Activated naive CD8-positive, alpha-beta T cell treated with anti-CD3 and anti-CD28 coated beads, Interleukin-2, amount 50 U/mL, for 24 hours (primary cell): ENCODE data around the gene SH2D3A.

Experiments used
- ATAC-seq: fragments of 150-1000 bp; cut with Tn5 transposase; one replicate; pipeline ENCODE4 v1.10.0; 2021
- DNase-seq: peaks from one replicate; pipeline ENCODE4 v3.0.0; 2021
- H3K27ac Mint-ChIP-seq: one replicate; pipeline ENCODE4 v1.8.0; 2021; ENCODE audit warnings: mild to moderate bottlenecking, mixed read lengths
- H3K27me3 Mint-ChIP-seq: one replicate; pipeline ENCODE4 v1.8.0; 2021; ENCODE audit warnings: mixed read lengths
- H3K36me3 Mint-ChIP-seq: one replicate; pipeline ENCODE4 v1.8.0; 2021; ENCODE audit warnings: low read depth, mixed read lengths
- H3K4me1 Mint-ChIP-seq: one replicate; pipeline ENCODE4 v1.8.0; 2021; ENCODE audit warnings: mixed read lengths
- H3K4me3 Mint-ChIP-seq: one replicate; pipeline ENCODE4 v1.8.0; 2021; ENCODE audit warnings: mild to moderate bottlenecking, moderate library complexity, mixed read lengths
- H3K9me3 Mint-ChIP-seq: one replicate; pipeline ENCODE4 v1.8.0; 2021; ENCODE audit warnings: mixed read lengths

SH2D3A gene

DNA sequence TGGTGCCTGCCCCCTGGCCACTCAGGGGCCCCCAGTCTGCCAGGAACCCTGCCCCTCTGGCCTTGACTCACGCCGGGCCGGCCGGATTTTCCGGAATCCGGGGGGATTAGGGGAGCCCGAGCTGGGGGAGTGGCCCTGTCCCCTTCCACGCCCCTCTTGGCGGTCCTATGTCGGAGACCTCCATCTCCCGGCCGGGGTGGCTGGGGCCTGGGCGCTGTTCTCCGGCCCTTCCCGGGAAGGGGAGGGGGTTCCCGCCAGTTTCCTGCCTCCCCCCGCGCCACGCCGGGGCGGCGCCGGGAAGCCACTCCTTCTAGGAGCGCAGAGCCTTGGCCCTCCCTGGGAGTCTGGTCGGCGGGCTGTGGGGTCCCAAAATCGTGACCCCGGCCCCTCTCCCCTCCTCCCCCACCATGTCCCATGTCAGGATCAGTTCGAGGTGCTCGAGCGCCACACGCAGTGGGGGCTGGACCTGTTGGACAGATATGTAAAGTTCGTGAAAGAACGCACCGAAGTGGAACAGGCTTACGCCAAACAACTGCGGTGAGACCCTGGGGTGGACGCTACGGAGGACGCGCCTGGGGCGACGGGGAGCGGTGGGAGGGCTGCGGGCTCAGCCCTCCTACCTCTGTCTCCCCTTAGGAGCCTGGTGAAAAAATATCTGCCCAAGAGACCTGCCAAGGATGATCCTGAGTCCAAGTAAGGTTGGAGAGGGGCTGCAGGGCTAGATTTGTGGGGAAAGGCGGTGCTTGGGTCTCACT, 26.5 kb downstream of the SH2D3A start:
- Mint-ChIP-seq H3K9me3 (no peaks in the 10 kb centered on the region), H3K4me1 (peaks cover 42% of the 10 kb centered on the region), H3K27me3 (no peaks in the 10 kb centered on the region), H3K27ac (peak overlapping the region; percentile 46), H3K36me3 (peaks cover 38% of the 10 kb centered on the region), H3K4me3 (peak overlapping the region; percentile 91)
- ATAC-seq, result no peak
- peak; percentile 41 for DNase-seq

DNA sequence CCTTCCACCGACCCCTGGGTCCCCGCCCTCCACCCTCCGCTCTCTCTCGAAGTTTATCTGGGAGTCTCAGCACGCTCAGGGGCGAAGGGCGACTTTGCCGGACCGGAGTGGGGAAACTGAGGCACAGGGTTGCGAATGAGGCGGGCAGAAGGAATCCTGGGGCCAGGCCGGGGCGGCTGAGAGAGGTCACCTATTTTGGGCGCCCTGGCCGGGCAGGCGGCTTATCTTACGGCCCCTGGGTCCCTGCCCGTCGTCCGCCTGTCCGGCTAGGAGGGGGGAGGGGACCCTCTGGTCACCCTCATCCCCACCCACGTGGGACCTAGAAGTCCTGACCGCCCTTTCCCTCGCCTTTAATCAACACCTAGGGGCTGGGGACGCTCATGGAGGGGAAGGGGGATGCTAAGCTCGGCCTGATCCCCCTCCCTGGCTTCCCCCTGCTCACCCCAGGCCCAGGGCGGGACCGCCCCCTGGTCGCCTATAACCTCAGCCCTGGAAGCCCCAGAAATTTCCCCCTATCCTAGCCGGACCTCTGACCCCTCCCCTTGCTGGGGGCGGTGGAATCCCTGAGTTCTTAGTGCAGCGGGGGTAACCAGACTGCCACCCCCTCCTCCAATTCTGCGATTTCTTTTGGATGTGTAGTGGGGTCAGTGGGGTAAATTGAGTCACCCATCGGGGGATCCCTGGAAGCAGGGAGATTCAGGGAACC, 27.2 kb downstream of the SH2D3A start:
- Mint-ChIP-seq H3K9me3 (no peaks in the 10 kb centered on the region), H3K36me3 (peaks cover 33% of the 10 kb centered on the region), H3K27ac (no peak overlapping the region), H3K27me3 (no peaks in the 10 kb centered on the region), H3K4me1 (peaks cover 48% of the 10 kb centered on the region), H3K4me3 (peak overlapping the region; percentile 91)
- ATAC-seq (no peak), DNase-seq (peak; percentile 58)

DNA sequence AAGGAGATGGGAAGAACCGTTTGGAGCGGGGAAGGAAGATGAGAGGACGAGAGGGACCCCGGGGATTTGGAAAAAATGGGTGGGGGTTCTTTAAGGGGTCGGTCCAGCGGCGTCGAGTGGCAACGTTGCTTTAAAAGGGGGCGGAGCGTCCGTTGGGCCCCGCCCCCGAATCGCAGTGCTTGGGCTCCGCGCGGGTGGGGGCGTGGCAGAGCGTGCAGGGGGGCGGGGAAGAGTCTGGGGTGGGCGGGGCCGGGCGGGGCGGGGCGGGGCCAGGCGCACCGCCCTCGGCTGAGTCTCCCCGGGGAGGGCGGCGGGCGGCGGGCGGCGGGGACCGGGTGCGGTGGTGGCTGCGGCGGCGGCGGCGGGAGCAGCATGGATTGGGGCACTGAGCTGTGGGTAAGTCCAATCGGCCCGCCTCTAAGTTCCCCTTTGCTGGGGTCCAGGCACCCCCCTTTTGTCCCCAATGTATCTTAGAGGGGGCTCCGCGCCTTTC, 27.8 kb downstream of the SH2D3A start, which contains the start of gene TRIP10:
TSS of gene TRIP10 (plus strand) at position 291 of the 493 bp plus-strand sequence. CDS start at position 373, 82 bp downstream.
- Mint-ChIP-seq H3K27ac (peak within 1 kb of the TSS; percentile 92), H3K36me3 (peaks cover 32% of the 10 kb centered on the region), H3K4me3 (peak within 1 kb of the TSS; percentile 91), H3K27me3 (no peaks in the 10 kb centered on the region), H3K9me3 (no peaks in the 10 kb centered on the region), H3K4me1 (peaks cover 48% of the 10 kb centered on the region)
- DNase-seq (peak; percentile 84), ATAC-seq (no peak)

DNA sequence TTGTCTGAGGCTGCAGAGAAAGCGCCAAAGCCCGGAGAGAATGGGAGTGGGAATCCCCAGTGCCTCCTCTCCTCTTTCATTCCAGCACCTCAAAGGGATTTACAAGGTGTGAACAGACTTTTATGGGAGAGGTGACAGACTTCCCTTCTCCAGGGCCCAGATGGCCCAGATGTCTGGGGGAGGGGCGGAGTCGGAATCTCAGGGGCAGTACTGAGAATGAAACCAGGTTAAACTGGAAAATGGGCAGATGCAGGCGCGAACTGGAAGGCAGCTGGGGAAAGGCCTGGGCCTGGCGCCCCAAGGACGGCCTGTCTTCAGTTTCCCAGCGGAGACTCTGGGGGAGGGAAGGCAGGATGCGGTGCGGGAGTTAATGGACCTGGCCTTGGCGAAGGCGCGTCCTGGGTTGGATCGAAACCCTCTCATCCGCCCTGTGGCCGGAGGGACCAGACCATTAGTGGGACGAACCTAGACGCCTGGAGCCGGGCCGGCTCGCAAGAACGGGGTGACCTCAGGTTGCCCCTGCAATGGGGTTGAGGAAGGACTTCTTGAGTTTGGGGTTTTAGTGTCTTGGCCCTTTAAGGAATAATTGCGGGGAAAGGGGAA, 28.3 kb downstream of the SH2D3A start:
- Mint-ChIP-seq H3K27me3 (no peaks in the 10 kb centered on the region), H3K9me3 (no peaks in the 10 kb centered on the region), H3K36me3 (peaks cover 27% of the 10 kb centered on the region), H3K27ac (peak overlapping the region; percentile 92), H3K4me1 (peaks cover 48% of the 10 kb centered on the region), H3K4me3 (peak overlapping the region; percentile 91)
- DNase-seq (peak; percentile 38), ATAC-seq (no peak)

DNA sequence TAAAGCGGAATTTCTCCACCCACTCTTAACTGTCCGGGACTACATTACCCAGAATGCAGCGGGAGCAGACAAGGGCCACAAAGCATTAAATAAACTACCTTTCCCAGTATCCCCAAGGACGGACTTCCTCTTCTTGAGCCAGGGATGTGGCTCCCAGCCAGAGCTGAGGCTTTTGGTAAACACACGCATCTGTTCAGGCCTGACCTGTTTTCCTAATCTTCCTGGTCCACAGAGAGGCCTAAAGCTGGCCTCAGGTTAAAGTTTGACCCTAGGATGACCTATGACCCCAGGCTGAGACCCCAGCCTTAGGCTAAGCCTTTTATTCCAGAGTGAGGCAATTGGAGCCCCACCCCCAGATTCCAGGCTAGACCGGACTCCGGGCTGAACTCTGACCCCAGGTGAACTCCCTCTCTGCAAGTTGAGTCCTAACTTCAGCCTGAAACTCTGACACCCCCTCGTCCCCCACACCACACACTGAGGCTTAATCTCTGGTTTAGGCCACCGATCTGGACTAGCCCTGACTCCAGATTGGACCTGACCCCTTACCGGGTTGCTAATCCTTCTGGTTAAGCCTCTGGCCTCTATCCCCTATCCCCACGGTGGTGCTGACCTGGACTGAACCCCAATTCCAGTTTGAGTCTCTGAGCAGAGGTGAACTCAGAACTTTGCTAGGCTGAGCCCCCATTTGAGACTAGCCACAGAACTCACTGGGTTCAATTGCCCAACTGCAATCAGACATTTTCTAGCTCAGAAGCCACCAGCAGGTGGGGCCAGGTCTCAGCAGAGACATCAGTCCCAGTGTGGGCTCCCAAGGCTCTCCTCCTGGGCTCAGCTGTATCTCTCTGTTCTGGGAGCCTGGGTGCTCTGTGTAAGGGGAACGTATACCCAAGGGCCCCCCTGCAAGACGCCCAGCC, 29.1 kb downstream of the SH2D3A start:
- Mint-ChIP-seq H3K27me3 (no peaks in the 10 kb centered on the region), H3K4me1 (peaks cover 48% of the 10 kb centered on the region), H3K36me3 (peaks cover 23% of the 10 kb centered on the region), H3K9me3 (no peaks in the 10 kb centered on the region), H3K27ac (peak overlapping the region; percentile 92), H3K4me3 (peak overlapping the region; percentile 91)
- DNase-seq (peak; percentile 80), ATAC-seq (peak; percentile 38)

DNA sequence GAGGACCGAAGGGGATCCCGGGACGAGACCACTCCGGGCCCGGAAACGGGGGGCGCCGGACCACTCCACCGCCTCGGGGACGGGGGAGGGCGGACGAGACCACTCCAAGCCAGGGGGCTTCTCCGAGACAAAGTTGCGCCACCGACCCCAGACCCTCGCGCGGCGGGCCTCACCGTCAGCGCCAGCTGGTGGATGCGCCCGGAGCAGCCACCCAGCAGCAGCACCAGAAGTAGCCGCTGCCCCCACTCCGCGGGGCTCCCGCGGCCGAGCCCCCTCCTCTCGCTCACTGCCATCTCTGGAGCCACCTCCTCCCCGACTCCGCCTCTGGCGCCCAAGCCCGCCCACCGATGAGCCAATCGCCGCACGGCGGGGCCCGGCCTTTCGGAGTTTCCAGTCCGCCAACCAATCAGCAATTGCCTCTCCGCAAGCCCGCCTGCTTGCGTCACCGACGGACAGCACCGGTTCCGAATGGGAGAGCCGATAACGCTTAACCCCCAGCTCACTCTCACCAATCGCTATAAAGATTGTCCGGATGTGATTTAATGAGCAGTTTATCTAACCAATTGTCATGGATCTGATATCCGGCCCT, 29.9 kb downstream of the SH2D3A start, which contains the start of gene GPR108:
TSS of gene GPR108 (minus strand) at position 297 of the 589 bp plus-strand sequence. CDS start at position 293, 4 bp downstream.
- Mint-ChIP-seq H3K9me3 (no peaks in the 10 kb centered on the region), H3K4me1 (peaks cover 45% of the 10 kb centered on the region), H3K27ac (peak within 1 kb of the TSS; percentile 93), H3K27me3 (no peaks in the 10 kb centered on the region), H3K4me3 (peak within 1 kb of the TSS; percentile 91), H3K36me3 (peaks cover 18% of the 10 kb centered on the region)
- ATAC-seq (peak; percentile 76), DNase-seq (peak; percentile 99)

DNA sequence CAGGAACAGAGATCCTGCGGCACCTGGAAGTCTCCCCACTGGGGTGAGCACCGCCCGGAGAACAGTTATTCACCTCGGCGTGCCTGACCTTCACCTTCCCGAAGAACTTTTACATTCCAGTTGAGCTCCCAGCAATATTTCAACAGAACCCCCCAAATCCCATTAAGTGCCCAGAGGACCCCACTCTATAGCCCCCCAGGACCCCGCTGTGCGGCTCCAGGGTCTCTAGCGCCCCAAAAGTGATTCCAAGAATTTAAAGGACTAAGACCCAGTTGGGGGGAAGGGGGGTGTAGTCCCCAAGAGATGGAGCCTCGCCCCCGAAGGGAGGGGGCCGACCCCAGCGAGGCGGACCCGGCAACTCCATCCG, 30.3 kb downstream of the SH2D3A start:
- H3K4me1 Mint-ChIP-seq, result peaks cover 45% of the 10 kb centered on the region
- H3K4me3 Mint-ChIP-seq, result peak overlapping the region; percentile 91
- no peak for ATAC-seq
- H3K36me3 Mint-ChIP-seq, result peaks cover 15% of the 10 kb centered on the region
- DNase-seq, result no peak
- H3K27me3 Mint-ChIP-seq, result no peaks in the 10 kb centered on the region
- no peaks in the 10 kb centered on the region for H3K9me3 Mint-ChIP-seq
- peak overlapping the region; percentile 93 for H3K27ac Mint-ChIP-seq

DNA sequence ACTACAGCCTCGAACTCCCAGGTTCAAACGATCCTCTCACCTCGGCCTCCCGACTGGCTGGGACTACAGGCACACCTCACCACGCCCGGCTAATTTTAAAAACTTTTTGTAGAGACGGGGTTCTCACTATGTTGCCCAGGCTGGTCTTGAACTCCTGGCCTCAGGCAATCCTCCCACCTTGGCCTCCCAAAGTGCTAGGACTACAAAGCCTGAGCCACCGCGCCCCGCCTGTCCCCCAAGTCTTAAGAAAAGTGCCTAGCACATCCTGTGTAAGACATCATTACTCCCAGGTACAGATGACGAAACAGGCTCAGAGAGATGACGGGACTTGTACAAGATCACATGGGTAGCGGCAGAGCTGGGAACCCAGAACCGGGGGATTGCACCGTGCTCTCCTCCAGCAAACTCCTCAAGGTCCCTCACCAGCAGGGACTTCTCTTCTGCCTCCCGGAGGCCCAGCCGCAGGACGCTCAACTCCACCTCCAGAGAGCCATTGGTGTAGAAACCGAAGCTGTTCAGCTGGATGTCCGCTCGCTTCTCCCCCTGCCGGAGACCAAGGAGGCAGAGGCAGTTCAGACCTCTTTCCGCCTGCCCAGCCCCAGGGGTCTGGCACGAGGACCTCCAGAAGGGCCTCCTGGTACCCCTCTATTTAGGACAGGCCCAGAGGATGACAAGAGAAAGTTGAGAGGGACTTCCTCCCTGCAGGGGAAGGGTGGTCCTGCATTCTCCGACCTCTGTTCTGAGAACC, 30.9 kb downstream of the SH2D3A start:
- DNase-seq, result peak; percentile 70
- H3K4me1 Mint-ChIP-seq, result peaks cover 40% of the 10 kb centered on the region
- peak overlapping the region; percentile 93 for H3K27ac Mint-ChIP-seq
- ATAC-seq, result peak; percentile 23
- no peaks in the 10 kb centered on the region for H3K27me3 Mint-ChIP-seq
- peaks cover 11% of the 10 kb centered on the region for H3K36me3 Mint-ChIP-seq
- no peaks in the 10 kb centered on the region for H3K9me3 Mint-ChIP-seq
- H3K4me3 Mint-ChIP-seq, result peak overlapping the region; percentile 91

DNA sequence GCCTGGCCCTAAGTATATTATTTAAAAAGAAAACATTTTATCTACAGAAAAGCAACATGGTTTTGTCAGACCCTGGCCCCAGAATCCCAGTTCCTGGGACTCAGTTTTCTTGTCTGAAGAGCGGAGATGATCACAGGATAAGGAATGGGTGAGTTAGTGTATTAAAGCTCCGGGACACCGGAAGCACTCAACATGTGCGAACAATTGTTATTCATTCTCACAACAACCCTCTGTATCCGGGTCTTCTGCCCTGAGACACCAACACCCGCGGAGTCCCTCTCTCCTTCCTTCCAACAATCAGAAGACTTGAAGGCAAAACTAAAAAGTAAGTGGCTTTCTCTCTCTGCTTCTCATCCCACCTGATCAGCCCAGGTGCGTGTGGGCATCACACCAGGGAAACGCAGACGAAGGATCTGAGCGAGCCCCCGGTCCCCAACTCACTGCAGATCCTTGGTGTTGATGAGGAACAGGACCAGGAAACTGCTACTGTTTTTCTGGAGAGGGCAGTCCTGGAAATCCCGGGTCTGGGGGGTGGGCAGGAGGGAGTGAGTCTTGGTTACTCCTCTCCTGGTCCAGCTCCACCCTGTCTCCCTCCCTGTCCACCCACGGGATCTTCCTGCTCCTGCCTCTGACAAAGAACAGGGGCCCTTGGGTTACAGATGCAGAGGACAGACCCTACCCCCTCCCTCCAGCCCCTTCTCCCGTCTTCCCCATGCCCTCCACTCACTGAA, 31.9 kb downstream of the SH2D3A start:
- H3K36me3 Mint-ChIP-seq, result peaks cover 7% of the 10 kb centered on the region
- peaks cover 34% of the 10 kb centered on the region for H3K4me1 Mint-ChIP-seq
- ATAC-seq (no peak), DNase-seq (no peak)
- H3K27me3 Mint-ChIP-seq, result no peaks in the 10 kb centered on the region
- H3K27ac Mint-ChIP-seq, result peak overlapping the region; percentile 93
- H3K4me3 Mint-ChIP-seq, result peak overlapping the region; percentile 91
- no peaks in the 10 kb centered on the region for H3K9me3 Mint-ChIP-seq

DNA sequence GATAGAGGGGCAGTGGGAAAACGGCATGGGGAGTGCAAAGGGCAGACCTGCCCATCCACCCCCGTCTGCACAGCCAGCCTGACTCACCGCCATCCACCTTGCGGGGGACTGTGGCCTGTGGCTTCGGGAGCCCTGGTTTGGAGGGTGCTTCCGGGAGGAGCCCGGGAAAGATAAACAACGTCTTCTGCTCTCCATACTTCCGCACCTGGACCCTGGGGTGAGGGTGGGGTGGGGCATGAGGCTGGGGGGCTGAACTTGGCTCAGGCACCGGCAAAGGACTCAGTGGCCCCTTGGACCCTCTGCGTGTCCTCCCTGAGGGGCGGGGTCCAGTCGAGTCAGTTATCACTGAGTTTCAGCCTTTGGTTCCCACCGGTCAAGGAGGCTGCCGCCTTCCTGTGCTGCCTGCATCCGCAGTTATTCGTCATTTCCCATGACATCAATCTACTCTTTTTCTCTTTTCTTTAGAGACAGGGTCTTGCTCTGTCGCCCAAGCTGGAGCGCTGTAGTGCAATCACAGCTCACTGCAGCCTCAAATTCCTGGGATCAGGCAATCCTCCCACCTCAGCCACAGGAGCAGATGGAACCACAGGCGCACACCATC, 33.0 kb downstream of the SH2D3A start:
- no peak for DNase-seq
- Mint-ChIP-seq H3K36me3 (peaks cover 7% of the 10 kb centered on the region), H3K9me3 (no peaks in the 10 kb centered on the region), H3K27me3 (no peaks in the 10 kb centered on the region), H3K27ac (no peak overlapping the region), H3K4me3 (no peak overlapping the region), H3K4me1 (peaks cover 32% of the 10 kb centered on the region)
- ATAC-seq, result no peak

DNA sequence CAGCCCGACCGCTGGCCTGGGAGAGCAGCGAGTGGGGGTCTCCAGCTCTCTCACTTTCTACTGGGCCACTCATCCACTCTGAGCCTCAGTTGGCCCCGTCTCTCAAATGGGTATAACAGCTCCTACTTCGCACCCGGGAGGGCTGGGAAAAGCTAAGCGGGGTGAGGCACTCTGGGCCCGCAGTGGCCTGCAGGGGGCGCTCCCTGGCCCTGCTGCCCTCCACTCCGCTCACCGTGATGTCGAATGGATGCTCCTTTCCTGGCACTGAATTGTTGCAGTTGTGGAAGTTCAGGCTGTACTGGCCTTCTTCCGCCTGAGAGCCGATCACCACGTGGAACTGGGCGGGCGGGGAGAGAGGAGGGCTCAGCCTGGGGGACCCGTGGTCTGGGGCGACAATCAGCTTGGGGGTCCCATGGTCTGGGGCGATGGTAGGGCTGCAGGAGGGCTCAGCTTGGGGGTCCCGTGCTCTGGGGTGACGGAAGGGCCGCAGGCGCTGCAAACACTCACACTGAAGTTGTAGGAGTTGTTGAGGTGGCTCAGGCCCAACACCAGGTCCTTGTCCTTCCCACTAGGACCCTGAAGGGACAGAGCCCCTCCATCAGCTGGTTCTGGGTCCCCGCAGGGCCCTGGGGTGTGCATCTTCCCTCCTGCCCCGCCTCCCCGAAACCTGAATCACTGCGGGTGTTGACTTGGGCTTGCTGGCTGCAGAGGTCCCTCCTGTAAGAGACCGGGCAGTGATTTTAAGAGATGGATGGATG, 33.7 kb downstream of the SH2D3A start:
- no peak for DNase-seq
- no peak for ATAC-seq
- Mint-ChIP-seq H3K36me3 (peaks cover 7% of the 10 kb centered on the region), H3K27me3 (no peaks in the 10 kb centered on the region), H3K4me3 (no peak overlapping the region), H3K4me1 (peaks cover 27% of the 10 kb centered on the region), H3K9me3 (no peaks in the 10 kb centered on the region), H3K27ac (no peak overlapping the region)
